ENCODE results near the gene BMP4. TPM values are rescaled to one million over a fixed set of nuclear protein-coding genes. Genes with fewer than 3 reads are reported as not detected.

BMP4 gene
- total RNA-seq, 1 experiment from 2014 or later = 2.5 TPM

GRCh38 chr14:53946404-53947093, 10.1 kb downstream of the BMP4 start:
- DNase-seq (ENCODE audit: low read depth) = no peak

GRCh38 chr14:53946071-53946403, 10.6 kb downstream of the BMP4 start:
- no peak for DNase-seq (ENCODE audit: low read depth)

GRCh38 chr14:53943751-53944083, 12.9 kb downstream of the BMP4 start:
- no peak for DNase-seq (ENCODE audit: low read depth)

- no peak for DNase-seq (ENCODE audit: low read depth)
These were observed 13.5 kb downstream of the BMP4 start for GRCh38 chr14:53942970-53943750.

DNA sequence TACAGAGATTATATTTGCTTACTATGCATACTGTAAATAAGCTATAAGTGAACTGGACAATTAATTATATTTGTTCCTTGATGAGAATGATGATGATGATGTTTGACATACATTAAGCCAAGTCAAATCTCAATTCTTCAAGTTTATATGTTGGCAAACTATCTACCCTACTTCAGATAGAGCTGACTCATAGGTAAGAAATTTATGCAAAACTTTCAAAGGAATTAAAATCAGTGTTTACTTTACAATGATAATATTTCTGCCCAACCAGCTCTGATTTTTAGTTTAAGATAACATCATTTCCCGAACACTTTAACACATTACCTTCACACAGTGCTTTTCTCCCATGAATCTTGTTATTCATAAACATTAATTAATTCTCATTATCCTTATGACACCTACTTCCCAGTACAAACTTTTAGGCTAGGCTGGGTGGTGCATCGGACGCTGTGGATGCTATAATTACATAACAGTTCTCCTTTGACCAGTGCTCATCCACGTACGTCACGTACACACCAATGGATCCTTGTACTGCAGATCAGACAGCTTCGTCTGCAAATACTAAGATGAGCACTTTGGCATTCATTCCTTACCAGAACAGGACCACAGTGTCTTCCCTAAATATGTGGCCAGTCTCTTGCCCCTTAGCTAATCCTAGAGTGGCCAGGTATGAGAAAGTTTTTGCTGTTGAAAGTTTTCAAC, 18.3 kb downstream of the BMP4 start:
- no peak for DNase-seq (ENCODE audit: low read depth)

DNA sequence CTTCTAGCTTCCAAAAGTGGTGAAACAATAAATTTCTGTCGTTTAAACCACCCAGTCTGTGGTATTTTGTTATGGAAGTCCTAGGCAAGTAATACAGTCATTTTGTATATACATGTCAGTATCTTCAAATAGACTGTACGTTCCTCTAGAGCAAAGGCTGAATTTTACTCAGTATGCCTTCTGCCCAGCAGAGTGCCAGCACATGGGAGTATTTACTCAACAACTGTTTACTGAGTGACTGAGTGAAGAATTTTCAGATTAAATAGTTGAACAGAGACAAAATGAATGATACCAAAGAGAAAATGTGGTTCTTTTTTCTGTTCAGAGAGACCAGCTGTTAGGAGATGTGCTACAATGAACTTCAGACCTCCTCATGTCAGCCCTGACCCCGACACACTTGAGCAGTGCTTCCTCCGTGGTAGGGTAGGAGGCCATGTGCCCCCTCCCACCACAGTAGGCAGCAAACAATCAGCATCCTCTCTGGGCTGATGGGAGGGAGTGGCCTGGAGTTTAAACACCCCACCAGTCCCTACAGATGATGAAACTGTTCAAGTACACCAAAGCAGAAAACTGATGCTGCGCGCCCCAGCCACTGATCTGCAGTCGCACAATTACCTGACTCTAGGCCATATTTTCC, 21.7 kb downstream of the BMP4 start:
- no peak for DNase-seq (ENCODE audit: low read depth)

DNA sequence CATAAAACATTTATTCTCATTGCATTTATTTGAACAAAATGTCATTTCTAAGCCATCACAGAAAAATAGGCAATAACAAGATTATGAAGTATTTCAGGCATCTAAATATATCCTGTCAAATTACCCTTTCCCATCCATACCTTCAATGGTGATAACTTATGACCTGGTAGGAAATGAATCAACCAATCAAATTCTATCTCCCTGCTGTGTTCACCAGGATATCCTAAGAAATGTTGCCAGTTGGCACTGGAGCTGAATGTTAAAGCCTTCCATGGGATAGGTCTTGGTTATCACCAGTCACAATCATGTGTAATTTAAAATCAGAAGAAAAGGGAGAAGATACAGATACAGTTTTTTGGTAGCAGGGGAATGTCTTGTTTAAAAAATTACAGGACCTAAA, 23.7 kb downstream of the BMP4 start:
- DNase-seq (ENCODE audit: low read depth) = no peak

DNA sequence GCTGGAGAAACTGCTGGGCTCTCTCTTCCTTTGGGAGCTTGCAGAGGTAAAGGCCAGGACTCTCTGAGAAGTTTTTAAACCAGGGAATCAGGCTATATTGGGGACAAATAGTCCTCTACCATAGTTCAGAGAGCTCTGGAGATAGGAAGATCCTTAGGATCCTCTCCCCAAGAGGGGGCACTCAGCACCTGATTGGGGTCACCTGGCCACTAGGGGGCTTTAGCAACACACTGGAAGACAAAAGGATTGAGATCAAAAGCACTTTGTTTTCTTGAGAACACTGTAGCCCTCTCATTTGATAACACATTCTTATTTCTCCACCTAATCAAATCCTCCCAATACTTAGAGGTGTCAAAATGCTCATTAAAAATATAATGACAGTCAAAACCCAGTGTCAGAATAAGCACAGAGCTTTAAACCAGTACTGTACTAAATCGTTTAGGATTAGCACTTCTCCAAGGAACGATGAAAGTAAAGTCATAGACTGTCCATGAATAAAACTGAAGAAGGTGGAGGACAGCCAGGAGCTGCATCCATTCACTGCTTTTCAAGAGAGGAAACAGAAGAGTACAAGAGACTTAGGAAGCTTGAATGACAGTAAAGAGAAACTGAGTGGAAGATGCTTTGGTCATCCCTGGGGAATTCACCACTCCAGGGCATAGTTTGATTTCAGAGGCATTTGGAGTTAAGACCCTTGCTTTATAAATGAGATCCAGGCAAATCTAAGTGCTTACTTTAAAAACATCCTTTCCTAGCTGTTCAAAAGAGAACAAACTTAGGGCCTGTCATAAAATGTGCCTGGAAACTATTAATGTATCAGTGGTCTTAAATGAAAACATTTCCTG, 26.5 kb downstream of the BMP4 start:
- no peak for DNase-seq (ENCODE audit: low read depth)

DNA sequence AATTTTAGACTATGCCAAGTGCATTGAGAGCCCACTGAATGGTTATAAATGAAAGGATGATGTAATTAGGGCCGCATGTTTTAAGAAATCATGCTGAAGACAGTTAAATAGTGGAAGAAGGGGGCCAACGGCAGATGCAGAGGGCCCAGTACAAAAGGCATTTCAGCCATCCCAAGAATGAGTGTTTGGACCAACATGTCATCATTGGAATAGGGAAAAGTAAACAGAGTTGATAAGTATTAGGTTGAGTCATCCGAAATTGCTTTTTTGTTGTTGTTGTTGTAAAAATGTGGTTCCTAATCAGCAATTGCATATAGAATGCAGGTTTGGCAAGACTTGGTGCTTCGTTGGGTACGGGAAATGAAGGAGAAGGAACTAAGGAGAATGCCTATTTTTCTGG, 29.5 kb downstream of the BMP4 start:
- peak; percentile 28 for DNase-seq (ENCODE audit: low read depth)

DNA sequence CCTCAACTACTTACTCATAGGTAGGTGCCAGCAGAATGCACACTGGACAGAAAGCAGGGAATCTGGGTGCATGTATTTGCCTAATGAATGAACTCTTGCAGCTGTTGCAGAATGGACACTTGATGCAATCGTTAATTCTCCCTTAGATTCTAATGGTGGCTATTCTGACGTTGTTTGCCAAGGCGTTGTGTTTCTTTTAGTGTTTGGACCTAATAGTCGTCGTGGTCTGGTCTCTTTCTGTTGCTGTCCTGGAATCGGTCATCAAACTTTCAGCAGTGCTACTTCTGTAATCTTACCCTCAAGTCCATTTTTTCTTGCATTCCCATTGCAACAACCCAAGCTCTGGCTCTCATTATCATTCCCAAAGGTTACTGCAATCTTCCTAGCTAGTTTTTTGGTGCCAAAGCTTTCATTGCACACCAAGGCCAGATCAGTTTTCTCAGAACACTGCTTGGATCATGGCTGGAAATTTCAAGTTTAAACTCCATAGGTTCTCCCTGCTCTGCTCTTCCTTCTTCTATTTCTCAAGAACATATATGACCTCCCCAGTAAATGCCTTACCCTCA, 31.3 kb downstream of the BMP4 start:
- no peak for DNase-seq (ENCODE audit: low read depth)

- DNase-seq (ENCODE audit: low read depth) = peak; percentile 88
These were observed 31.9 kb downstream of the BMP4 start for GRCh38 chr14:53924753-53925152.

GRCh38 chr14:53921027-53921426, 35.6 kb downstream of the BMP4 start:
- DNase-seq (ENCODE audit: low read depth) = no peak

DNA sequence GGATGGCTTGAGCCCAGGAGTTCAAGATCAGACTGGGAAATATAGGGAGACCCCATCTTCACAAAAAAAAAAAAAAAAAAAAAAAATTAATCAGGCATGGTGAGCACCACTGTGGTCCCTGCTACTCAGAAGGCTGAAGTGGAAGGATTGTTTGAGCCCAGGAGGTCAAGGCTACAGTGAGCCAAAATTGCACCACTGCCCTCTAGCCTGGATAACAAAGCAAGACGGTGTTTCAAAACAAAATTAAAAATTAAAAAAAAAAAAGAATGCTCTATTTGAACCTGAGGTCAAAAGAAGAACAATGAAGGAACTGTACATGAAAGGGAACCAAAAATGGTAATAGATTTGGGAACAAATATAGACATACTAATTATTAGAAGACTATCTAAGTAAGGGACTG, 40.4 kb downstream of the BMP4 start:
- no peak for DNase-seq (ENCODE audit: low read depth)

DNA sequence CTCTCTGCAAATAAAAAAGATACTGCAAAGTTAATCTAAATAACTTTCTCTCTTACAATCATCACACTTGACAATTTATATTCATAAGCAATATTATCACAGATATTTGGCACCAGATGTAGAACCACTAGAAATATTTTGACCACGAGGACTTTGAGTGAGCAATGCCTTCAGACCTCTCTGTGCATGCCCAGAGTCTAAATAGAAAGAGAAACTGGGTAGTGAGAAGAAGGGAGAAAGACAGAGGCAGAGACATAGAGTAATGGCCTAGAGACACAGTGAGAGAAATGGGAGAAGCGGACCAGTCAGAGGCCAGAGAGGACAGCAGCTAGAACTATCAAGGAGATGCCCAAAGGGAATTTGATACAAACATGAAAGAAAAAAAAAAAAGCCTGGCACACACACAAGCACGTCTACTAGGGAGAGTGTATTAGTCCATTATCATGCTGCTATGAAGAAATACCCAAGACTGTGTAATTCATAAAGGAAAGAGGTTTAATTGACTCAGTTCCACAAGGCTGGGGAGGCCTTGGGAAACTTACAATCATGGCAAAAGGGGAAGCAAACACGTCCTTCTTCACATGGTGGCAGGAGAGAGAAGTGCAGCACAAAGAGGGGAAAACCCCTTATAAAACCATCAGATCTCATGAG, 41.1 kb downstream of the BMP4 start:
- DNase-seq (ENCODE audit: low read depth) = no peak

DNA sequence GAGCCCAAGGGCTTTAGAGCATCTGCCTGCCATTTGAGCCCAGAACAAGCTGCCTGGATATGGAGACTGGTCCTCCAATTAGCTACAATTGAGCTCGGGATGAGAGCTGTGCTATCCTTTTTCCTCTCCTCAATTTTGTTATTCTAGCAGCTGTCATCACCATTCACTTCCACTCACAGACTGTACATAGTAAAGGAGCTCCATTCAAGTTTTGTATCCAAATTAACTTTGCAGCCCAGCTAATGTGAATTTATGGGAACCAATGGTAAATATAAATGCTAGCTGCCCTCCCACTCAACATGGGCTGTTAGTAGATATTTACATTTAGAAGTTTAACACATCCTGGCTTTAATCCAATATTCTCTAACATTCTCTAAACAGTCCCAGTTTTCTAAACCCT, 44.6 kb downstream of the BMP4 start:
- no peak for DNase-seq (ENCODE audit: low read depth)

DNA sequence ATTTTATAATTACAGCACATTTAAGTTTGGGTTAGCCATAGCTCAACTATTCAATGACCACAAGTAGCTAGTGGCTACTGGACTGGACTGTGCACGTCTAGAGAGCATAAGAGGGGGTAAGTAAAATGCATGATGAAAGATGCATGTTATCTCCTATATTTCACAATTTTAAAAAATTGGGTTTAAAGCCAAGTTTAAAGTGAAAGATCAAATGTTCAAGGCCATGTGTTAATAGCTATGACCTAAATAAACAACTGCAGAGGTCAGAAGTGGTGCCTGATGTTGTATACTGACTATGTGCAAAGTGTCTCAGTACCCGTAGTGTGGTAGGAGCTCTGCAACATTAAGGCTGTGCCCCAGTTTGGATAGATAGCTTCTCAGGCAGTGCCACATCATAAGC, 48.2 kb downstream of the BMP4 start:
- DNase-seq (ENCODE audit: low read depth) = no peak

GRCh38 chr14:53902307-53902706, 54.3 kb downstream of the BMP4 start:
- no peak for DNase-seq (ENCODE audit: low read depth)

DNA sequence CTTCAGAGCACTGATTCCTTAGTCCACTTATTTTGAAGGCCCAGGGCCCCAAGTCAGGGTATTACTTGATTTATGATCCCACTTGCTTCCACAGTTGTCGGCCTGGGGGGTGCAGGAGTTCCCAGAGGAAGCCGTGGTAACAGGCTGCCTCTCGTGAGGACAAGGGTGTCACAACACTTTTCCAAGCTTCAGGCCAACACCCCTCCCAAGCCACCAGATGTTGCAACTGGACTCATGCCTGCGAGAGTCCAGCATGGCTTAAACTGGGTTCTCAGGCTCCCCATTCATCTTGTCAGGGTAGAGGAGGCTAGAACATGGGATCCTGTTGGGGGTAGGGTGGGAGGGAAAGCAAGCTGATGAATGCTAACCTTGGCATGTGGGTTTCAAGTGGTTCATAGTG, 56.1 kb downstream of the BMP4 start:
- peak; percentile 80 for DNase-seq (ENCODE audit: low read depth)
